ENCODE measurements around the gene CWF19L1. TPM values are rescaled to one million over a fixed set of nuclear protein-coding genes. Genes with fewer than 3 reads are reported as not detected.
"Not testable (repeated sequence)": the region's sequence is repeated elsewhere in the genome, so short reads cannot be mapped to it uniquely, and the experiment has no call there.

Gene CWF19L1
- total and polyA plus RNA-seq, 2 of the 13 experiments (the other 11 are each of a cell fraction or from before 2014, with no cell fraction given) = 13.6 to 42.1 TPM

GRCh38 chr10:100301123-100301522, 33.7 kb upstream of the CWF19L1 start:
- H4K20me1 ChIP-seq (ENCODE audit: insufficient read depth, low read length); POLR2A ChIA-PET; ATAC-seq; H3K27ac ChIP-seq (ENCODE audit: extremely low read length, insufficient read depth, low read length); FAIRE-seq; H3K9me3 ChIP-seq (ENCODE audit: low read length); H2AFZ ChIP-seq (ENCODE audit: low read length); H3K36me3 ChIP-seq (replicated peaks in 1 of 2; ENCODE audit: control insufficient read depth in 1 of 2, insufficient read depth in 2 of 2, low read length in 2 of 2); H3K79me2 ChIP-seq (ENCODE audit: insufficient read depth, low read length); CTCF ChIA-PET (ENCODE audit: low intra/inter-chr PET ratio, low total read pairs); BruUV-seq (replicated peaks); H3K27me3 ChIP-seq (ENCODE audit: control insufficient read depth in 1 of 2, insufficient read depth in 2 of 2, low read length in 2 of 2); H3K4me3 ChIP-seq (replicated peaks in 1 of 3; ENCODE audit: insufficient read depth in 1 of 3, low read depth in 2 of 3, low read length in 3 of 3); in situ Hi-C loops (cut with HindIII; ENCODE audit: extremely low pct_ligation_motif_present, low pct_unique_long_range_greater_than_20kb); H3K9ac ChIP-seq (ENCODE audit: insufficient read depth, low read depth, low read length); intact Hi-C loops (cut with micrococcal nuclease; ENCODE audit: unreplicated experiment); TF ChIP-seq SOX6 (IDR thresholded peaks at IDR 0.05): not testable (repeated sequence)
- Histone ChIP-seq H3K4me2 (ENCODE audit: low read depth, low read length) (peak overlapping the region; percentile 38; the same call in 1 of the 2 replicates), H3K4me1 (ENCODE audit: insufficient read depth, low read length) (peaks cover 52% of the 10 kb centered on the region)
- peak; percentile 34 for DNase-seq (ENCODE audit: low spot score)
- WGBS (ENCODE audit: low lambda C conversion rate) = 4% methylated on average over 5 of the region's 5 CpGs
- TF ChIP-seq TCF7 (IDR thresholded peaks at IDR 0.05; ENCODE audit: low read depth) (peak; percentile 26; the same call in 1 of the 2 replicates), HOXA3 (CRISPR knock-in tag; IDR thresholded peaks at IDR 0.05) (0 out of 2 replicates have a peak, but pooled peaks have one; percentile 15), PATZ1 (CRISPR knock-in tag; IDR thresholded peaks at IDR 0.05) (peak; percentile 93), SOX13 (IDR thresholded peaks at IDR 0.05) (0 out of 2 replicates have a peak, but pooled peaks have one; percentile 11), SOX13 (CRISPR knock-in tag; conservative IDR thresholded peaks at IDR 0.05 in 1 of 2, IDR thresholded peaks at IDR 0.05 in 1 of 2) (peak in 1 of 2 experiments; percentile 51; a peak in 2 of 4 replicates), ARID4A (CRISPR knock-in tag; IDR thresholded peaks at IDR 0.05; ENCODE audit: borderline replicate concordance) (peak; percentile 17; the same call in 1 of the 2 replicates), NR2C2 (CRISPR knock-in tag; IDR thresholded peaks at IDR 0.05; ENCODE audit: borderline replicate concordance) (0 out of 2 replicates have a peak, but pooled peaks have one; percentile 15), NR2F6 (IDR thresholded peaks at IDR 0.05) (peak; percentile 60), NR2F6 (CRISPR knock-in tag; IDR thresholded peaks at IDR 0.05) (peak; percentile 64; the same call in 1 of the 2 replicates), SAP130 (CRISPR knock-in tag; IDR thresholded peaks at IDR 0.05; ENCODE audit: low read depth) (0 out of 2 replicates have a peak, but pooled peaks have one; percentile 13), HNF4A (CRISPR knock-in tag; IDR thresholded peaks at IDR 0.05) (peak; percentile 47; the same call in 1 of the 2 replicates), HMG20A (CRISPR knock-in tag; IDR thresholded peaks at IDR 0.05; ENCODE audit: borderline replicate concordance) (peak; percentile 12; the same call in 1 of the 2 replicates), SOX6 (CRISPR knock-in tag; IDR thresholded peaks at IDR 0.05) (peak; percentile 75), TFAP4 (IDR thresholded peaks at IDR 0.05; ENCODE audit: borderline replicate concordance, low read depth) (peak; percentile 26; the same call in 1 of the 2 replicates), SKI (IDR thresholded peaks at IDR 0.05; ENCODE audit: partially characterized antibody) (peak; percentile 45), TEAD3 (CRISPR knock-in tag; optimal IDR thresholded peaks at IDR 0.05; ENCODE audit: borderline replicate concordance) (peak; percentile 41), TBX2 (CRISPR knock-in tag; IDR thresholded peaks at IDR 0.05; ENCODE audit: borderline replicate concordance) (peak; percentile 35; the same call in 1 of the 2 replicates)

All from HepG2 (cell line).